Fibroblast of lung (primary cell): ENCODE measurements around the gene EIF4B. TPM values are rescaled to one million over a fixed set of nuclear protein-coding genes. Genes with fewer than 3 reads are reported as not detected.
"Not testable (repeated sequence)": the region's sequence is repeated elsewhere in the genome, so short reads cannot be mapped to it uniquely, and the experiment has no call there.

ENCODE experiments used
- DNase-seq, 2 donors: peaks; one replicate each; pipeline versions ENCODE4 v3.0.0 to v3.0.0-alpha.2; 2010; ENCODE audit warnings: low read depth in 2 of 2
- H2AFZ ChIP-seq: 2 replicates; pipeline ENCODE4 v1.5.1; 2012; ENCODE audit warnings: low read length, control low read depth, inconsistent platforms
- H3K27ac ChIP-seq: 2 replicates; pipeline ENCODE4 v1.5.1; 2011; ENCODE audit warnings: low read length, control low read depth; ENCODE audit not compliant: insufficient read depth
- H3K27me3 ChIP-seq: 2 replicates; pipeline ENCODE4 v1.5.1; 2011; ENCODE audit warnings: mild to moderate bottlenecking, low read length; ENCODE audit not compliant: control insufficient read depth, insufficient read depth
- H3K36me3 ChIP-seq: 2 replicates; pipeline ENCODE4 v1.5.1; 2011; ENCODE audit warnings: low read length; ENCODE audit not compliant: control insufficient read depth, insufficient read depth
- H3K4me1 ChIP-seq: 2 replicates; pipeline ENCODE4 v1.5.1; 2011; ENCODE audit warnings: low read length; ENCODE audit not compliant: control insufficient read depth, insufficient read depth; ENCODE audit errors: extremely low read depth
- H3K4me2 ChIP-seq: 2 replicates; pipeline ENCODE4 v1.5.1; 2011; ENCODE audit warnings: low read length, control low read depth; ENCODE audit not compliant: insufficient read depth; ENCODE audit errors: extremely low read depth
- H3K4me3 ChIP-seq, 4 experiments: fragments of 200-600 bp in 1 of 4; sonication (generic) in 1 of 4; replicated peaks in 1 of 4; 2 replicates each; pipeline ENCODE4 v1.5.1; 2011 to 2016; ENCODE audit warnings: low read length in 4 of 4, low read depth in 3 of 4, mild to moderate bottlenecking in 3 of 4, control low read depth in 2 of 4, inconsistent platforms in 1 of 4, mixed read lengths in 1 of 4; ENCODE audit not compliant: insufficient read depth in 1 of 4; ENCODE audit errors: control extremely low read depth in 1 of 4
- H3K79me2 ChIP-seq: 2 replicates; pipeline ENCODE4 v1.5.1; 2012; ENCODE audit warnings: mild to moderate bottlenecking, low read length, inconsistent platforms; ENCODE audit not compliant: control insufficient read depth, insufficient read depth
- H3K9ac ChIP-seq: 2 replicates; pipeline ENCODE4 v1.5.1; 2011; ENCODE audit warnings: mild to moderate bottlenecking, low read length, control low read depth; ENCODE audit not compliant: insufficient read depth
- H3K9me3 ChIP-seq: 2 replicates; pipeline ENCODE4 v1.5.1; 2012; ENCODE audit warnings: low read depth, low read length; ENCODE audit not compliant: control insufficient read depth, insufficient read depth
- H4K20me1 ChIP-seq: 2 replicates; pipeline ENCODE4 v1.5.1; 2011; ENCODE audit warnings: low read length; ENCODE audit not compliant: control insufficient read depth, insufficient read depth; ENCODE audit errors: extremely low read depth
- EZH2 ChIP-seq: IDR thresholded peaks from 2 replicates; pipeline ENCODE4 v1.5.1; 2012; ENCODE audit warnings: low read length, control low read depth, mild to moderate bottlenecking; ENCODE audit errors: missing control alignments
- polyA plus RNA-seq, 2 donors: library from polyadenylated mRNA; depleted of rRNA in 1 of 2; stranded (reverse) in 1 of 2; unstranded in 1 of 2; fragments of >200 nt; gene quantifications; 2 replicates each; pipeline ENCODE4 v1.2.1, GENCODE V29; 2011 to 2012; ENCODE audit warnings: missing spikeins in 1 of 2
- total RNA-seq: library from RNA; depleted of rRNA; stranded (reverse); fragments of >200 nt; gene quantifications from 2 replicates; pipeline ENCODE4 v1.2.1, GENCODE V29; 2014
- TF ChIP-seq, protein P1 (sequence below), 2 donors: IDR thresholded peaks in 1 of 2; conservative IDR thresholded peaks in 1 of 2; 1 replicate in 1 of 2; 2 replicates in 1 of 2; pipeline ENCODE4 v1.5.1; 2011 to 2012; ENCODE audit warnings: low read length in 2 of 2, control low read depth in 1 of 2, inconsistent platforms in 1 of 2, low read depth in 1 of 2, mild to moderate bottlenecking in 1 of 2

EIF4B gene
- total and polyA plus RNA-seq, 2 donors (not counting 1 experiment from before 2014, with no cell fraction given), result 466 to 1,180 TPM

GRCh38 chr12:53005215-53005985, 856 bp upstream of the EIF4B start:
- Histone ChIP-seq H3K4me3 (peak overlapping the region; percentile 87 to 100 (median 90)), H3K79me2 (peaks cover 39% of the 10 kb centered on the region), H3K27ac (peak overlapping the region; percentile 89), H3K4me2 (peak overlapping the region; percentile 87), H3K4me1 (peaks cover 2% of the 10 kb centered on the region), H3K27me3 (no peaks in the 10 kb centered on the region), H2AFZ (peak overlapping the region; percentile 74), H4K20me1 (peaks cover 2% of the 10 kb centered on the region), H3K9me3 (no peaks in the 10 kb centered on the region), H3K9ac (peak overlapping the region; percentile 78), H3K36me3 (no peaks in the 10 kb centered on the region)
- no peak for TF ChIP-seq EZH2
- TF ChIP-seq, protein P1, sequence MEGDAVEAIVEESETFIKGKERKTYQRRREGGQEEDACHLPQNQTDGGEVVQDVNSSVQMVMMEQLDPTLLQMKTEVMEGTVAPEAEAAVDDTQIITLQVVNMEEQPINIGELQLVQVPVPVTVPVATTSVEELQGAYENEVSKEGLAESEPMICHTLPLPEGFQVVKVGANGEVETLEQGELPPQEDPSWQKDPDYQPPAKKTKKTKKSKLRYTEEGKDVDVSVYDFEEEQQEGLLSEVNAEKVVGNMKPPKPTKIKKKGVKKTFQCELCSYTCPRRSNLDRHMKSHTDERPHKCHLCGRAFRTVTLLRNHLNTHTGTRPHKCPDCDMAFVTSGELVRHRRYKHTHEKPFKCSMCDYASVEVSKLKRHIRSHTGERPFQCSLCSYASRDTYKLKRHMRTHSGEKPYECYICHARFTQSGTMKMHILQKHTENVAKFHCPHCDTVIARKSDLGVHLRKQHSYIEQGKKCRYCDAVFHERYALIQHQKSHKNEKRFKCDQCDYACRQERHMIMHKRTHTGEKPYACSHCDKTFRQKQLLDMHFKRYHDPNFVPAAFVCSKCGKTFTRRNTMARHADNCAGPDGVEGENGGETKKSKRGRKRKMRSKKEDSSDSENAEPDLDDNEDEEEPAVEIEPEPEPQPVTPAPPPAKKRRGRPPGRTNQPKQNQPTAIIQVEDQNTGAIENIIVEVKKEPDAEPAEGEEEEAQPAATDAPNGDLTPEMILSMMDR (conservative IDR thresholded peaks at IDR 0.05 in 1 of 2, IDR thresholded peaks at IDR 0.05 in 1 of 2; ENCODE audit: low read depth in 1 of 2, low read length in 2 of 2), result no peak
- DNase-seq, result no peak

GRCh38 chr12:53006810-53007309, 604 bp downstream of the EIF4B start:
- H3K9me3 ChIP-seq, result no peaks in the 10 kb centered on the region
- peaks cover 54% of the 10 kb centered on the region for H3K79me2 ChIP-seq
- peak; percentile 57 to 63 for DNase-seq
- peaks cover 4% of the 10 kb centered on the region for H4K20me1 ChIP-seq
- TF ChIP-seq, protein P1 (conservative IDR thresholded peaks at IDR 0.05 in 1 of 2, IDR thresholded peaks at IDR 0.05 in 1 of 2; ENCODE audit: low read depth in 1 of 2, low read length in 2 of 2), result no peak
- TF ChIP-seq EZH2, result no peak
- H3K4me2 ChIP-seq, result peak overlapping the region; percentile 93
- peak overlapping the region; percentile 89 for H3K27ac ChIP-seq
- H3K27me3 ChIP-seq, result no peaks in the 10 kb centered on the region
- H3K36me3 ChIP-seq, result no peaks in the 10 kb centered on the region
- H2AFZ ChIP-seq, result peak overlapping the region; percentile 6
- peak overlapping the region; percentile 75 for H3K9ac ChIP-seq
- peak overlapping the region; percentile 84 to 100 (median 94) for H3K4me3 ChIP-seq
- H3K4me1 ChIP-seq, result peaks cover 2% of the 10 kb centered on the region

- TF ChIP-seq, protein P1 (conservative IDR thresholded peaks at IDR 0.05 in 1 of 2, IDR thresholded peaks at IDR 0.05 in 1 of 2; ENCODE audit: low read depth in 1 of 2, low read length in 2 of 2), result no peak
- TF ChIP-seq EZH2, result no peak
Measured at GRCh38 chr12:53007343-53007742, 1.1 kb downstream of the EIF4B start.

GRCh38 chr12:53008760-53009159, 2.5 kb downstream of the EIF4B start:
- not testable (repeated sequence) for H3K36me3 ChIP-seq, H3K4me2 ChIP-seq, H3K4me3 ChIP-seq, DNase-seq, H3K9ac ChIP-seq, H3K27me3 ChIP-seq, H3K9me3 ChIP-seq, H4K20me1 ChIP-seq, H3K4me1 ChIP-seq, H2AFZ ChIP-seq, H3K27ac ChIP-seq
- peaks cover 72% of the 10 kb centered on the region for H3K79me2 ChIP-seq

More at GRCh38 chr12:53007343-53007742, 1.1 kb downstream of the EIF4B start:
- H3K36me3 ChIP-seq, result no peaks in the 10 kb centered on the region
- H3K9me3 ChIP-seq, result no peaks in the 10 kb centered on the region
- peaks cover 59% of the 10 kb centered on the region for H3K79me2 ChIP-seq
- peak overlapping the region; percentile 93 for H3K4me2 ChIP-seq
- H3K4me1 ChIP-seq, result peaks cover 2% of the 10 kb centered on the region
- no peak for DNase-seq
- H3K9ac ChIP-seq, result peak overlapping the region; percentile 75
- peak overlapping the region; percentile 84 to 100 (median 94) for H3K4me3 ChIP-seq
- H4K20me1 ChIP-seq, result peaks cover 4% of the 10 kb centered on the region
- no peaks in the 10 kb centered on the region for H3K27me3 ChIP-seq
- peak overlapping the region; percentile 89 for H3K27ac ChIP-seq
- no peak overlapping the region for H2AFZ ChIP-seq
